GM12878 (cell line): ENCODE results near the gene LRSAM1. TPM values are rescaled to one million over a fixed set of nuclear protein-coding genes. Genes with fewer than 3 reads are reported as not detected.

Experiments
- ATAC-seq: fragments of 200-7000 bp; cut with Tn5 transposase; 3 replicates; pipeline ENCODE4 v1.9.1; 2020; ENCODE audit warnings: mild to moderate bottlenecking, moderate library complexity
- BruUV-seq: library from RNA; stranded (reverse); fragments of 400-500 nt; replicated peaks from 2 replicates; lab custom pipeline; 2021; lab: Mats Ljungman, UMichigan
- CTCF ChIA-PET: fragments of 300-600 bp; sonication (Branson Sonifier 250); formaldehyde crosslinking; extraction: SDS; loops from one replicate; lab custom pipeline; 2021; ENCODE audit warnings: inconsistent platforms; lab: Yijun Ruan, JAX
- POLR2A ChIA-PET: fragments of 350-600 bp; formaldehyde crosslinking; extraction: SDS; loops from one replicate; lab custom pipeline; 2021; ENCODE audit warnings: inconsistent platforms; lab: Charles Lee
- RAD21 ChIA-PET: fragments of 300-600 bp; sonication (Branson Sonifier 250); formaldehyde crosslinking; loops from one replicate; lab custom pipeline; 2023; ENCODE audit warnings: antibody characterized with exemption; ENCODE audit not compliant: unreplicated experiment; lab: Charles Lee
- SMC1A ChIA-PET: fragments of 300-600 bp; sonication (Branson Sonifier 250); formaldehyde crosslinking; loops from one replicate; lab custom pipeline; 2023; ENCODE audit not compliant: unreplicated experiment, uncharacterized antibody; lab: Charles Lee
- DNase-seq: peaks from one replicate; pipeline ENCODE4 v3.0.0-alpha.2; 2011; ENCODE audit warnings: low read depth, low spot score
- FAIRE-seq: peaks from 3 replicates; lab custom pipeline; 2011; peaks lifted over from hg19 to GRCh38; lab: Jason Lieb, UNC
- H2AFZ ChIP-seq: 2 replicates; pipeline ENCODE4 v1.6.0; 2011; ENCODE audit warnings: low read depth, low read length, control low read depth; ENCODE audit not compliant: control insufficient read depth
- H3K27ac ChIP-seq: 2 replicates; pipeline ENCODE4 v1.5.1; 2011; ENCODE audit warnings: control low read depth; ENCODE audit not compliant: control insufficient read depth, insufficient read depth
- H3K27me3 ChIP-seq, 2 experiments: replicated peaks in 1 of 2; 2 replicates each; pipeline versions ENCODE4 v1.6.0 to v1.6.1; 2011; ENCODE audit warnings: low read length in 1 of 2; ENCODE audit not compliant: control insufficient read depth in 2 of 2, insufficient read depth in 2 of 2
- H3K36me3 ChIP-seq, 2 experiments: 2 replicates each; pipeline ENCODE4 v1.5.1; 2011; ENCODE audit warnings: low read length in 1 of 2; ENCODE audit not compliant: control insufficient read depth in 2 of 2, insufficient read depth in 2 of 2
- H3K4me1 ChIP-seq: 2 replicates; pipeline ENCODE4 v1.6.1; 2011; ENCODE audit warnings: mild to moderate bottlenecking, low read length, moderate library complexity, mixed read lengths; ENCODE audit not compliant: control insufficient read depth, insufficient read depth
- H3K4me2 ChIP-seq: 2 replicates; pipeline ENCODE4 v1.6.0; 2011; ENCODE audit warnings: control low read depth; ENCODE audit not compliant: control insufficient read depth, insufficient read depth
- H3K4me3 ChIP-seq: fragments of 200-600 bp; sonication (generic); 2 replicates; pipeline ENCODE4 v1.5.1; 2016
- H3K79me2 ChIP-seq: 2 replicates; pipeline ENCODE4 v1.6.0; 2011; ENCODE audit warnings: low read length; ENCODE audit not compliant: control insufficient read depth, insufficient read depth
- H3K9ac ChIP-seq: 2 replicates; pipeline ENCODE4 v1.8.0; 2011; ENCODE audit warnings: low read length, control low read depth, mixed read lengths; ENCODE audit not compliant: control insufficient read depth, insufficient read depth
- H3K9me3 ChIP-seq: replicated peaks from 3 replicates; pipeline ENCODE4 v1.5.1; 2011; ENCODE audit warnings: mild to moderate bottlenecking, low read length; ENCODE audit not compliant: control insufficient read depth, insufficient read depth
- H4K20me1 ChIP-seq: 2 replicates; pipeline ENCODE4 v1.6.0; 2011; ENCODE audit not compliant: control insufficient read depth, insufficient read depth
- BACH1 ChIP-seq: fragments of 450-650 bp; IDR thresholded peaks from 2 replicates; pipeline ENCODE4 v1.6.1; 2017; ENCODE audit warnings: mild to moderate bottlenecking, borderline replicate concordance
- BRCA1 ChIP-seq: IDR thresholded peaks from 2 replicates; pipeline ENCODE4 v1.6.1; 2011; ENCODE audit warnings: low read depth, low read length, improper control_type of control experiment
- CBX3 ChIP-seq: fragments of 200-600 bp; sonication (generic); IDR thresholded peaks from 2 replicates; pipeline ENCODE4 v1.6.1; 2016; ENCODE audit warnings: low read depth, borderline replicate concordance
- CEBPB ChIP-seq, 2 experiments: fragments of 150-350 bp in 1 of 2; IDR thresholded peaks; 2 replicates each; pipeline ENCODE4 v1.6.1; 2012 to 2014; ENCODE audit warnings: low read depth in 2 of 2, low read length in 2 of 2, borderline replicate concordance in 1 of 2, inconsistent platforms in 1 of 2
- KAT2A ChIP-seq: conservative IDR thresholded peaks from 2 replicates; pipeline ENCODE4 v1.6.1; 2011; ENCODE audit warnings: low read depth, low read length; ENCODE audit not compliant: control insufficient read depth
- NRF1 ChIP-seq: conservative IDR thresholded peaks from 2 replicates; pipeline ENCODE4 v1.6.1; 2011; ENCODE audit warnings: mild to moderate bottlenecking, low read depth, low read length, improper control_type of control experiment
- PML ChIP-seq: IDR thresholded peaks from 2 replicates; pipeline ENCODE4 v1.6.1; 2012; ENCODE audit warnings: low read length, inconsistent platforms
- RELA ChIP-seq: fragments of 450-650 bp; IDR thresholded peaks from 2 replicates; pipeline ENCODE4 v1.8.0; 2014; ENCODE audit warnings: borderline replicate concordance; ENCODE audit not compliant: partially characterized antibody
- SUPT20H ChIP-seq: IDR thresholded peaks from 2 replicates; pipeline ENCODE4 v1.6.1; 2011; ENCODE audit warnings: low read depth, mild to moderate bottlenecking, low read length, moderate library complexity, borderline replicate concordance; ENCODE audit not compliant: control insufficient read depth
- TCF7 ChIP-seq: IDR thresholded peaks from 2 replicates; pipeline ENCODE4 v1.6.1; 2014; ENCODE audit warnings: antibody characterized with exemption, borderline replicate concordance
- ZZZ3 ChIP-seq: IDR thresholded peaks from 2 replicates; pipeline ENCODE4 v1.6.1; 2011; ENCODE audit warnings: low read depth; ENCODE audit not compliant: control insufficient read depth, insufficient read length
- WGBS: methylation state at CpG from one replicate; pipeline ENCODE4 v1.1.6; 2016; ENCODE audit warnings: low lambda C conversion rate; ENCODE audit not compliant: insufficient replicate concordance, insufficient coverage; ENCODE audit errors: missing lambda C conversion rate; 5-methylcytosine and 5-hydroxymethylcytosine counted together
- in situ Hi-C: fragments of 300-500 bp; cut with MboI; formaldehyde crosslinking; loops from 9 replicates; pipeline ENCODE4 v1.14.3; 2018; ENCODE audit warnings: mixed read lengths
- intact Hi-C: fragments of 100-400 bp; cut with micrococcal nuclease; formaldehyde crosslinking; loops from one replicate; pipeline ENCODE4 v1.14.2; 2022; ENCODE audit not compliant: unreplicated experiment
- polyA plus RNA-seq, 11 experiments: library from polyadenylated mRNA; depleted of rRNA in 4 of 11; unstranded in 6 of 11; stranded (reverse) in 5 of 11; fragments of >200 nt; fragmentation: Nextera tagmentation in 4 of 11; fragmentation: Illumina TruSeq in 1 of 11; extraction: Ambion mirVana in 4 of 11; extraction: Trizol in 1 of 11; gene quantifications; 1 replicate in 1 of 11; 2 replicates in 10 of 11; pipeline versions ENCODE4 v1.2.1 to v1.2.3, GENCODE V29; 2011 to 2016; ENCODE audit warnings: inconsistent platforms in 2 of 11, missing spikeins in 2 of 11, low read depth in 1 of 11
- total RNA-seq, 4 experiments: library from RNA; depleted of rRNA in 3 of 4; stranded (reverse); fragments of >200 nt in 3 of 4; fragmentation: Illumina TruSeq in 1 of 4; extraction: Trizol in 1 of 4; gene quantifications; 2 replicates each; pipeline versions ENCODE4 v1.2.1 to v1.2.3, GENCODE V29; 2013 to 2021
- TF ChIP-seq, protein P1 (sequence below): IDR thresholded peaks from 2 replicates; pipeline ENCODE4 v1.6.1; 2011; ENCODE audit warnings: mild to moderate bottlenecking, low read depth, low read length, moderate library complexity; ENCODE audit not compliant: insufficient replicate concordance
- TF ChIP-seq, protein P2 (sequence below): IDR thresholded peaks from 2 replicates; pipeline ENCODE4 v1.6.1; 2011; ENCODE audit warnings: low read depth, mild to moderate bottlenecking, low read length, moderate library complexity, borderline replicate concordance; ENCODE audit errors: extremely low read depth
- TF ChIP-seq, protein P3 (sequence below): fragments of 150-350 bp; IDR thresholded peaks from 2 replicates; pipeline ENCODE4 v1.6.1; 2014; ENCODE audit warnings: mild to moderate bottlenecking, low read depth, low read length

Gene LRSAM1
- total and polyA plus RNA-seq, 10 of the 15 experiments (the other 5 are each of a cell fraction or from before 2014, with no cell fraction given), result 0.14 to 23.4 (median 11.7) TPM

DNA sequence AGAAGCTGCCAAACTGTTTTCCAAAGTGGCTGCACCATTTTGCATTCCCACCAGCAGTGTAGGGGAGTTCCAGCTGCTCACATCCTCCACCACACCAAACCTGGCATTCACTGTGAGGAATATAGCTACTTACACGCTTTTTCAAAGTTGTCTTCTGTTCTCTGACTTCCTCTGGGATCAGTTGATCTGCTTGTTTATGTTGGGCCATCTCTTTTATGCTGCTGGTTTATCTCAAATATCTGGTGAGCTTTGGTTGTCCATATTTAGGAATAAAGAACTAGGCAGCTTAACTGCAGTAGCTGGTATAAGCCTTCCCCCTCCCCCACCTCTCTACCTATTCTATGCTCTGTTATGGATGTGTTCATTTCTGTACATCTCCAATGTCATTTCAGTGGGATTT is 35.7 kb upstream of the LRSAM1 start:
- Histone ChIP-seq H3K4me1 (no peaks in the 10 kb centered on the region), H3K27me3 (no peaks in the 10 kb centered on the region), H3K9ac (no peak overlapping the region), H3K9me3 (no peaks in the 10 kb centered on the region), H3K4me2 (no peak overlapping the region), H2AFZ (no peak overlapping the region), H4K20me1 (no peaks in the 10 kb centered on the region), H3K79me2 (no peaks in the 10 kb centered on the region), H3K27ac (no peak overlapping the region), H3K4me3 (no peak overlapping the region), H3K36me3 (no peaks in the 10 kb centered on the region)
- WGBS, result 96% methylated on average over 1 of the region's 1 CpG
- no peak for DNase-seq
- CTCF ChIA-PET, result interaction anchor here (0.9 to 1.3 kb wide), 4 partner anchors 19 to 201 kb away, joined by 3 read pairs; partner anchors contain the start of gene SLC2A8
- intact Hi-C loops, result no loop called here
- POLR2A ChIA-PET, result no interaction called here
- FAIRE-seq, result no peak
- SMC1A ChIA-PET, result no interaction called here
- RAD21 ChIA-PET, result no interaction called here
- TF ChIP-seq, protein P1, sequence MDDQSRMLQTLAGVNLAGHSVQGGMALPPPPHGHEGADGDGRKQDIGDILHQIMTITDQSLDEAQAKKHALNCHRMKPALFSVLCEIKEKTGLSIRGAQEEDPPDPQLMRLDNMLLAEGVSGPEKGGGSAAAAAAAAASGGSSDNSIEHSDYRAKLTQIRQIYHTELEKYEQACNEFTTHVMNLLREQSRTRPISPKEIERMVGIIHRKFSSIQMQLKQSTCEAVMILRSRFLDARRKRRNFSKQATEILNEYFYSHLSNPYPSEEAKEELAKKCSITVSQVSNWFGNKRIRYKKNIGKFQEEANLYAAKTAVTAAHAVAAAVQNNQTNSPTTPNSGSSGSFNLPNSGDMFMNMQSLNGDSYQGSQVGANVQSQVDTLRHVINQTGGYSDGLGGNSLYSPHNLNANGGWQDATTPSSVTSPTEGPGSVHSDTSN, result no peak
- no peak for TF ChIP-seq PML
- TF ChIP-seq CBX3, result no peak
- TF ChIP-seq, protein P2, sequence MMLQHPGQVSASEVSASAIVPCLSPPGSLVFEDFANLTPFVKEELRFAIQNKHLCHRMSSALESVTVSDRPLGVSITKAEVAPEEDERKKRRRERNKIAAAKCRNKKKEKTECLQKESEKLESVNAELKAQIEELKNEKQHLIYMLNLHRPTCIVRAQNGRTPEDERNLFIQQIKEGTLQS, result no peak
- TF ChIP-seq, protein P3, sequence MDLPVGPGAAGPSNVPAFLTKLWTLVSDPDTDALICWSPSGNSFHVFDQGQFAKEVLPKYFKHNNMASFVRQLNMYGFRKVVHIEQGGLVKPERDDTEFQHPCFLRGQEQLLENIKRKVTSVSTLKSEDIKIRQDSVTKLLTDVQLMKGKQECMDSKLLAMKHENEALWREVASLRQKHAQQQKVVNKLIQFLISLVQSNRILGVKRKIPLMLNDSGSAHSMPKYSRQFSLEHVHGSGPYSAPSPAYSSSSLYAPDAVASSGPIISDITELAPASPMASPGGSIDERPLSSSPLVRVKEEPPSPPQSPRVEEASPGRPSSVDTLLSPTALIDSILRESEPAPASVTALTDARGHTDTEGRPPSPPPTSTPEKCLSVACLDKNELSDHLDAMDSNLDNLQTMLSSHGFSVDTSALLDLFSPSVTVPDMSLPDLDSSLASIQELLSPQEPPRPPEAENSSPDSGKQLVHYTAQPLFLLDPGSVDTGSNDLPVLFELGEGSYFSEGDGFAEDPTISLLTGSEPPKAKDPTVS, result no peak
- TF ChIP-seq SUPT20H, result no peak
- TF ChIP-seq BACH1, result no peak
- no peak for TF ChIP-seq BRCA1
- TF ChIP-seq NRF1, result no peak
- no peak for TF ChIP-seq KAT2A
- no peak for TF ChIP-seq ZZZ3
- no peak for TF ChIP-seq RELA
- TF ChIP-seq CEBPB (IDR thresholded peaks at IDR 0.05; ENCODE audit: borderline replicate concordance in 1 of 2, low read depth in 2 of 2, low read length in 2 of 2), result no peak
- TF ChIP-seq TCF7, result no peak
- ATAC-seq, result no peak
- BruUV-seq, result no TSS peak
- in situ Hi-C loops, result no loop called here
